ENCODE measurements around the gene YAP1.

Gene YAP1

GRCh38 chr11:102109896-102110760 is at the start of gene YAP1:
TSS of gene YAP1 (plus strand) at chr11:102110447. CDS start at chr11:102110849, 402 bp downstream.
- peak; percentile 30 to 37 for DNase-seq (ENCODE audit: extremely low read depth in 1 of 2, low read depth in 1 of 2)

- no peak for DNase-seq (ENCODE audit: extremely low read depth in 1 of 2, low read depth in 1 of 2)
These were observed 49.0 kb upstream of the YAP1 start for GRCh38 chr11:102061276-102061675.

GRCh38 chr11:102062106-102062505 is 48.1 kb upstream of the YAP1 start:
- no peak for DNase-seq (ENCODE audit: extremely low read depth in 1 of 2, low read depth in 1 of 2)

GRCh38 chr11:102064316-102064715 is 45.9 kb upstream of the YAP1 start:
- DNase-seq (ENCODE audit: extremely low read depth in 1 of 2, low read depth in 1 of 2), result no peak

- DNase-seq (ENCODE audit: extremely low read depth in 1 of 2, low read depth in 1 of 2), result no peak
These were observed 39.5 kb upstream of the YAP1 start for GRCh38 chr11:102070766-102071165.

GRCh38 chr11:102071497-102072472 is 38.5 kb upstream of the YAP1 start:
- no peak for DNase-seq (ENCODE audit: extremely low read depth in 1 of 2, low read depth in 1 of 2)

- DNase-seq (ENCODE audit: extremely low read depth in 1 of 2, low read depth in 1 of 2), result no peak
These were observed 37.0 kb upstream of the YAP1 start for GRCh38 chr11:102073253-102073652.

GRCh38 chr11:102079625-102080024 is 30.6 kb upstream of the YAP1 start:
- no peak for DNase-seq (ENCODE audit: extremely low read depth in 1 of 2, low read depth in 1 of 2)

GRCh38 chr11:102081313-102081712 is 28.9 kb upstream of the YAP1 start:
- no peak for DNase-seq (ENCODE audit: extremely low read depth in 1 of 2, low read depth in 1 of 2)

GRCh38 chr11:102085864-102086551 is 24.2 kb upstream of the YAP1 start:
- DNase-seq (ENCODE audit: extremely low read depth in 1 of 2, low read depth in 1 of 2), result no peak

- DNase-seq (ENCODE audit: extremely low read depth in 1 of 2, low read depth in 1 of 2), result no peak
These were observed 13.1 kb upstream of the YAP1 start for GRCh38 chr11:102097186-102097585.

- DNase-seq (ENCODE audit: extremely low read depth in 1 of 2, low read depth in 1 of 2), result no peak
These were observed 10.5 kb upstream of the YAP1 start for GRCh38 chr11:102099755-102100154.

- DNase-seq (ENCODE audit: extremely low read depth in 1 of 2, low read depth in 1 of 2), result no peak
These were observed 1.4 kb upstream of the YAP1 start for GRCh38 chr11:102108734-102109440.

GRCh38 chr11:102110761-102111010 is 439 bp downstream of the YAP1 start:
- DNase-seq (ENCODE audit: extremely low read depth in 1 of 2, low read depth in 1 of 2), result no peak

- no peak for DNase-seq (ENCODE audit: extremely low read depth in 1 of 2, low read depth in 1 of 2)
These were observed 952 bp downstream of the YAP1 start for GRCh38 chr11:102111011-102111786.

GRCh38 chr11:102111787-102112508 is 1.7 kb downstream of the YAP1 start:
- DNase-seq (ENCODE audit: extremely low read depth in 1 of 2, low read depth in 1 of 2), result no peak

GRCh38 chr11:102112509-102112821 is 2.2 kb downstream of the YAP1 start:
- no peak for DNase-seq (ENCODE audit: extremely low read depth in 1 of 2, low read depth in 1 of 2)

- no peak for DNase-seq (ENCODE audit: extremely low read depth in 1 of 2, low read depth in 1 of 2)
These were observed 3.8 kb downstream of the YAP1 start for GRCh38 chr11:102114032-102114431.

GRCh38 chr11:102115557-102115956 is 5.3 kb downstream of the YAP1 start:
- DNase-seq (ENCODE audit: extremely low read depth in 1 of 2, low read depth in 1 of 2), result no peak
